ENCODE data around the gene ACTA2. TPM values are rescaled to one million over a fixed set of nuclear protein-coding genes. Genes with fewer than 3 reads are reported as not detected.
A peak's percentile ranks its signal among the peaks of the same experiment; 100 is the strongest.

ACTA2 gene
- total RNA-seq, 4 donors from 2014 or later, result 144 to 840 (median 162) TPM

GRCh38 chr10:88926566-88927415, 25.8 kb downstream of the ACTA2 start:
- ATAC-seq (ENCODE audit: low FRiP score) (peak; percentile 90), DNase-seq (ENCODE audit: low spot score) (no peak)
- no peak for TF ChIP-seq CTCF (IDR thresholded peaks at IDR 0.05)

GRCh38 chr10:88923520-88923919, 29.1 kb downstream of the ACTA2 start:
- TF ChIP-seq CTCF (IDR thresholded peaks at IDR 0.05), result no peak
- DNase-seq (ENCODE audit: low spot score) (no peak), ATAC-seq (ENCODE audit: low FRiP score) (no peak)

- ATAC-seq (ENCODE audit: low FRiP score) (no peak), DNase-seq (ENCODE audit: low spot score) (no peak)
- TF ChIP-seq CTCF (IDR thresholded peaks at IDR 0.05), result no peak
Observed at GRCh38 chr10:88922041-88922440, 30.5 kb downstream of the ACTA2 start.

GRCh38 chr10:88920986-88921593, 31.5 kb downstream of the ACTA2 start:
- no peak for TF ChIP-seq CTCF (IDR thresholded peaks at IDR 0.05)
- no peak for ATAC-seq (ENCODE audit: low FRiP score)
- no peak for DNase-seq (ENCODE audit: low spot score)

- DNase-seq (ENCODE audit: low spot score) (no peak), ATAC-seq (ENCODE audit: low FRiP score) (peak; percentile 74)
- no peak for TF ChIP-seq CTCF (IDR thresholded peaks at IDR 0.05)
Observed at GRCh38 chr10:88920198-88920597, 32.4 kb downstream of the ACTA2 start.

- DNase-seq (ENCODE audit: low spot score) (no peak), ATAC-seq (ENCODE audit: low FRiP score) (no peak)
- TF ChIP-seq CTCF (IDR thresholded peaks at IDR 0.05), result no peak
Observed at GRCh38 chr10:88919041-88919440, 33.5 kb downstream of the ACTA2 start.
